ENCODE data around the gene ENTPD8. TPM values are rescaled to one million over a fixed set of nuclear protein-coding genes. Genes with fewer than 3 reads are reported as not detected.

Gene ENTPD8
- total and polyA plus RNA-seq, 2 experiments from 2014 or later: 7.1 to 16.5 TPM

DNA sequence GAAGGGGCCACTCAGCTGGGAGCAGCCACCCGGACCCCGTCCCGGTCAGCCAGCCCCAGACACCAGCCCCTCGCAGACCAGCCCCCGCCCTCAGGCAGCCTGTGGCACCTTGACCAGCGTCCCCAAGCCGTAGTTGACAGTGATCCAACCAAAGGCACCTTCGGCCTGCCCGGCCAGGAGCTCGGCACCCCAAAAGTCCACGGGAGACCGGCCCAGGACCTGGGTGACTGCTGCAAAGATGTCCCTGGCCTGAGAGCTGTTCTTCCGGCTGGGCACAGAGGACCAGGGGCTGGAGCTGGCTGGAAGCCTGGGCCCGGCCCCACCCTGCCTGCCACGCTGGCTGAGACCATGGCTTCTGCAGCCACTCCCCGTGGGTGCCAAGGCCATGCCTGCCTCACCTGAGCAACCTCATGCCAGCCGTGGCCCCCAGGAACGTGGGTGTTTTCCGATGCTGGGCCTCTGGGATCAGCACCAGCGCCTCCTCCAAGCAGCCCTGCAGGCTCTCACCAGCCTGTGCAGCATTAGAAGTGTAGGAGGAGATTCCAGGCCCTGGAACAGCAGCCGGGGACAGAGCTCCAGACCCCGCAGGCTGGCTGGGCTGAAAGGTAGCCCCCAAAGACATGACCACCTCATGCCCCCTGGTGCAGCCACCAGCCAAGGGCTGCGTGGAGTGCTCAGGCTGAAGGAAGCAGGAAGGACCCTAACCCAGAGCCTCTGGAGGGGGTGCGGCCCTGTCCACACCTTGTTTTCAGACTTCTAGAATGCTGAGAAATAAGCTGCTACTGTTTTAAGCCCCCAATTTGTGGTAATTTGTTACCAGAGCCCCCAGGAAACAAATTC is 4.2 kb downstream of the ENTPD8 start:
- no peak overlapping the region for H3K4me2 ChIP-seq
- no peaks in the 10 kb centered on the region for H3K9me3 ChIP-seq (ENCODE audit: low read depth)
- H3K9me2 ChIP-seq (replicated peaks; ENCODE audit: insufficient read depth): no peaks in the 10 kb centered on the region
- no peak overlapping the region for H2AFZ ChIP-seq
- H4K20me1 ChIP-seq (ENCODE audit: insufficient read depth, poor library complexity, severe bottlenecking): no peaks in the 10 kb centered on the region
- TF ChIP-seq EZH2phosphoT487 (IDR thresholded peaks at IDR 0.05; ENCODE audit: low read depth, severe bottlenecking, unreplicated experiment): no peak
- TF ChIP-seq EZH2 (IDR thresholded peaks at IDR 0.05; ENCODE audit: borderline replicate concordance): no peak
- TF ChIP-seq, protein P1, sequence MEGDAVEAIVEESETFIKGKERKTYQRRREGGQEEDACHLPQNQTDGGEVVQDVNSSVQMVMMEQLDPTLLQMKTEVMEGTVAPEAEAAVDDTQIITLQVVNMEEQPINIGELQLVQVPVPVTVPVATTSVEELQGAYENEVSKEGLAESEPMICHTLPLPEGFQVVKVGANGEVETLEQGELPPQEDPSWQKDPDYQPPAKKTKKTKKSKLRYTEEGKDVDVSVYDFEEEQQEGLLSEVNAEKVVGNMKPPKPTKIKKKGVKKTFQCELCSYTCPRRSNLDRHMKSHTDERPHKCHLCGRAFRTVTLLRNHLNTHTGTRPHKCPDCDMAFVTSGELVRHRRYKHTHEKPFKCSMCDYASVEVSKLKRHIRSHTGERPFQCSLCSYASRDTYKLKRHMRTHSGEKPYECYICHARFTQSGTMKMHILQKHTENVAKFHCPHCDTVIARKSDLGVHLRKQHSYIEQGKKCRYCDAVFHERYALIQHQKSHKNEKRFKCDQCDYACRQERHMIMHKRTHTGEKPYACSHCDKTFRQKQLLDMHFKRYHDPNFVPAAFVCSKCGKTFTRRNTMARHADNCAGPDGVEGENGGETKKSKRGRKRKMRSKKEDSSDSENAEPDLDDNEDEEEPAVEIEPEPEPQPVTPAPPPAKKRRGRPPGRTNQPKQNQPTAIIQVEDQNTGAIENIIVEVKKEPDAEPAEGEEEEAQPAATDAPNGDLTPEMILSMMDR (IDR thresholded peaks at IDR 0.05; ENCODE audit: poor library complexity): no peak
- WGBS (ENCODE audit: low lambda C conversion rate, missing lambda C conversion rate): 93% methylated on average over 24 of the region's 24 CpGs
- no peaks in the 10 kb centered on the region for H3K36me3 ChIP-seq (replicated peaks; ENCODE audit: insufficient read depth, low read depth)
- no peaks in the 10 kb centered on the region for H3K27me3 ChIP-seq
- no peaks in the 10 kb centered on the region for H3K79me2 ChIP-seq
- H3K4me1 ChIP-seq (ENCODE audit: insufficient read depth): peaks cover 5% of the 10 kb centered on the region
- H3K4me3 ChIP-seq: no peak overlapping the region
- DNase-seq (ENCODE audit: low spot score): no peak
- no peak overlapping the region for H3K27ac ChIP-seq

DNA sequence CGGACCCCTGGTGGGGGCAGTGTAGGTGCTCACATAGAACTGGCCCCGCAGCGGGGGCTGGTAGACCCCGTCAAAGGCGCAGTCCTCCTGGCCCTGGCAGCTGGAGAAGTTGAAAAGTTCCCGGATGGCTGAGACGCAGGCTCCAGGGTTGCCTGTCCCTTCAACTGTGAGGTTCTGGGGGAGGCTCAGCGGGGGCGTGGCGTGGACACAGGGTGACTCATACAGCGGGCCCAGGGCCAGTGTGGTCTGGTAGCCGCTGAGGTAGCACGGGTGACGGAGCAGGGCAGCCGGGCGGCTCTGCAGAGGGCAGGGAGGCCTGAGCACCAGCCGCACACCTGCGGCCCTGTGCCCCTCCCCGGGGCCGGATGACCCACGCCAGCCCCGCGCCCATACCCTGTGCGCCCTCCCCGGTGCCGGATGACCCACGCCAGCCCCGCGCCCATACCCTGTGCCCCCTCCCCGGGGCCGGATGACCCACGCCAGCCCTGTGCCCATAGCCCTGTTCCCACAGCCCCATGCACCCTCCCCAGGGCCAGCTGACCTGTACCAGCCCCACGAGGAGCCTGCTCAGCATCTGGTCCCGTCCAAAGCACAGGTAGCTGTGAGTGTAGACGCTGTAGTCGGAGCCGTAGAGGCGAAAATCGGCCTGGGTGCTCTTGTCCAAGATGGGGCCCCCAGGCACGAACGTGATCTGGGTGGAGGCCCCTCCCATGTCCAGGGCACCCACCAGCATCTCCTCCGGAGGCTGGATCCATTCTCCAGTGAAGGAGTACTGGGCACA is 5.0 kb downstream of the ENTPD8 start:
- 83% methylated on average over 29 of the region's 42 CpGs for WGBS (ENCODE audit: low lambda C conversion rate, missing lambda C conversion rate)
- Histone ChIP-seq H3K4me2 (no peak overlapping the region), H3K4me1 (ENCODE audit: insufficient read depth) (peaks cover 5% of the 10 kb centered on the region), H3K9me3 (ENCODE audit: low read depth) (no peaks in the 10 kb centered on the region), H3K36me3 (replicated peaks; ENCODE audit: insufficient read depth, low read depth) (no peaks in the 10 kb centered on the region), H3K4me3 (no peak overlapping the region), H2AFZ (no peak overlapping the region), H3K9me2 (replicated peaks; ENCODE audit: insufficient read depth) (no peaks in the 10 kb centered on the region), H4K20me1 (ENCODE audit: insufficient read depth, poor library complexity, severe bottlenecking) (no peaks in the 10 kb centered on the region), H3K27me3 (no peaks in the 10 kb centered on the region), H3K79me2 (no peaks in the 10 kb centered on the region), H3K27ac (peak overlapping the region; percentile 57)
- peak; percentile 85 for DNase-seq (ENCODE audit: low spot score)
- TF ChIP-seq, protein P1 (IDR thresholded peaks at IDR 0.05; ENCODE audit: poor library complexity): no peak
- TF ChIP-seq EZH2phosphoT487 (IDR thresholded peaks at IDR 0.05; ENCODE audit: low read depth, severe bottlenecking, unreplicated experiment): no peak
- no peak for TF ChIP-seq EZH2 (IDR thresholded peaks at IDR 0.05; ENCODE audit: borderline replicate concordance)

DNA sequence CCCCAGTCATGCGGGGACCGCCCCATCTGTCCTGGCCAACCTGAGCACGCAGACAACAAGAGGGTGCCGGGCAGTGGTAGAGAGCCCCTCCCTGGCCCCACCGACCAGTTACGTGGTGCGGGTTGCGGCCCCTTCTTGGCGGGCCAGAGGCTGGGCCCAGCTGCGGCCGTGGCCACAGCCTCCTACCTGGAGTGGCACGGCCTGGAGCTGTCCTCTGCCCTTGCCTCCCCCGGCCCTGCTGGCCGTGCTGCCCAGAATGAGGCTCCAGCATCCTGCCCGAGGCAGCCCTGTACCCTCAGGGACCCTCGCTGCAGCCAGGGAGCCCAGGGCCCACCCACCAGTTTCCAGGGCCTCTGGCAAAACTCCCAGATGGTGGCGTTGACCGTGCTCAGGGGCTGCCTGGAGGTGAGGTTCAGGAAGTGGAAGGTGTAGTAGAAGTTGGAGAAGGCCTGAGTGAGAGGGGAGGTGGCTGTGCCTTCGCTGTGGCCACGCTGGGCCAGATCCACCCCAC is 5.7 kb downstream of the ENTPD8 start:
- no peaks in the 10 kb centered on the region for H3K9me3 ChIP-seq (ENCODE audit: low read depth)
- H3K36me3 ChIP-seq (replicated peaks; ENCODE audit: insufficient read depth, low read depth): no peaks in the 10 kb centered on the region
- 89% methylated on average over 20 of the region's 20 CpGs for WGBS (ENCODE audit: low lambda C conversion rate, missing lambda C conversion rate)
- no peak overlapping the region for H3K4me2 ChIP-seq
- peaks cover 5% of the 10 kb centered on the region for H3K4me1 ChIP-seq (ENCODE audit: insufficient read depth)
- H4K20me1 ChIP-seq (ENCODE audit: insufficient read depth, poor library complexity, severe bottlenecking): no peaks in the 10 kb centered on the region
- TF ChIP-seq EZH2phosphoT487 (IDR thresholded peaks at IDR 0.05; ENCODE audit: low read depth, severe bottlenecking, unreplicated experiment) (no peak), EZH2 (IDR thresholded peaks at IDR 0.05; ENCODE audit: borderline replicate concordance) (no peak)
- TF ChIP-seq, protein P1 (IDR thresholded peaks at IDR 0.05; ENCODE audit: poor library complexity): no peak
- H2AFZ ChIP-seq: no peak overlapping the region
- no peak overlapping the region for H3K4me3 ChIP-seq
- no peak for DNase-seq (ENCODE audit: low spot score)
- H3K9me2 ChIP-seq (replicated peaks; ENCODE audit: insufficient read depth): no peaks in the 10 kb centered on the region
- H3K27ac ChIP-seq: peak overlapping the region; percentile 57
- no peaks in the 10 kb centered on the region for H3K27me3 ChIP-seq
- no peaks in the 10 kb centered on the region for H3K79me2 ChIP-seq

Measured in hepatocyte (in vitro differentiated cells).